ENCODE measurements around the gene MICALL2.

DNA sequence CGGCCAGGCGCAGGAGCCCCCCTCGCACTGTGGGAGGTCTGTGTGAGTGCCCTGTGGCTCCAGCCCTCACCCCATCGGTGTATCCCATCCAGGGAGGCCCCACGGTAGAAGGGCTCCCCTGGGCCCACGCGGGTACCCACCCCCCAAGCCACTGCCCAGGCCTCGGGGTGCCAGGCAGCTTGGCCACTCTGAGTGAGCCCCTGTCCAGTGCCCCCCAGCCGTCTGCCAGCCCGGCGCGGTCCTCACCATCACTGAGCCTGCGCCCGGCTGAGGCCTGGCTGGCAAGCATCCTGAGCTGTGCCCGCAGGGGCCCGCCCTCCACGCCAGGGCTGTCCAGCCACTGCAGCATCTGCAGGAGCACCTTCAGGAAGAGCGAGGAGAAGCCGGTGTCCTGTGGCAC, 19.2 kb upstream of the MICALL2 start:
- TF ChIP-seq CTCF (IDR thresholded peaks at IDR 0.05): no peak
- TF ChIP-seq POLR2A (IDR thresholded peaks at IDR 0.05): no peak
- TF ChIP-seq POLR2AphosphoS5 (IDR thresholded peaks at IDR 0.05): no peak
